Measurements from ENCODE around the gene CHIT1. TPM values are rescaled to one million over a fixed set of nuclear protein-coding genes. Genes with fewer than 3 reads are reported as not detected.

Gene CHIT1
- total RNA-seq, 1 donor: not detected

DNA sequence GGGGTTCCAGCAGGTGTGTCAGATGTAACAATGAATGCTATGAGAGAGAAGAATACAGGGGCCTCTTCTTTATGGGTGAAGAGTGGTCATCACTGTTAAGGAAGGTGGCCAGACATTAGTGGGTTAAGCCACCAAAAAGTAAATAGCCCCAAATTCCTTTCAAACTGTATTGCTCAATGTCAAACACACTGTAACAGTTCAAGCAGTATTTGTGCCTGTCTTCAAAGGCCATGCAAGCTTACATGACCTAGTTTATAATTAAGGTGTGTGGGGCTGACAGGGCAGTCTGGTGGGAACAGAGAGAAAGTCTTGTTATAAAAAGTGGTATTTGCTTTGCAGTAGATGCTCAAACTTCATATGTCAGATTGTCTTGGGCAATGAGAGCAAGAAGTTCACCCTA is 18.5 kb downstream of the CHIT1 start:
- DNase-seq (ENCODE audit: low read depth): no peak
- H3K4me3 ChIP-seq (ENCODE audit: low read depth, low read length): no peak overlapping the region
- TF ChIP-seq, protein P1, sequence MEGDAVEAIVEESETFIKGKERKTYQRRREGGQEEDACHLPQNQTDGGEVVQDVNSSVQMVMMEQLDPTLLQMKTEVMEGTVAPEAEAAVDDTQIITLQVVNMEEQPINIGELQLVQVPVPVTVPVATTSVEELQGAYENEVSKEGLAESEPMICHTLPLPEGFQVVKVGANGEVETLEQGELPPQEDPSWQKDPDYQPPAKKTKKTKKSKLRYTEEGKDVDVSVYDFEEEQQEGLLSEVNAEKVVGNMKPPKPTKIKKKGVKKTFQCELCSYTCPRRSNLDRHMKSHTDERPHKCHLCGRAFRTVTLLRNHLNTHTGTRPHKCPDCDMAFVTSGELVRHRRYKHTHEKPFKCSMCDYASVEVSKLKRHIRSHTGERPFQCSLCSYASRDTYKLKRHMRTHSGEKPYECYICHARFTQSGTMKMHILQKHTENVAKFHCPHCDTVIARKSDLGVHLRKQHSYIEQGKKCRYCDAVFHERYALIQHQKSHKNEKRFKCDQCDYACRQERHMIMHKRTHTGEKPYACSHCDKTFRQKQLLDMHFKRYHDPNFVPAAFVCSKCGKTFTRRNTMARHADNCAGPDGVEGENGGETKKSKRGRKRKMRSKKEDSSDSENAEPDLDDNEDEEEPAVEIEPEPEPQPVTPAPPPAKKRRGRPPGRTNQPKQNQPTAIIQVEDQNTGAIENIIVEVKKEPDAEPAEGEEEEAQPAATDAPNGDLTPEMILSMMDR (IDR thresholded peaks at IDR 0.05; ENCODE audit: insufficient read depth, low read depth, low read length): no peak

GRCh38 chr1:203210350-203210749 is 19.1 kb downstream of the CHIT1 start:
- DNase-seq (ENCODE audit: low read depth): no peak
- TF ChIP-seq, protein P1 (IDR thresholded peaks at IDR 0.05; ENCODE audit: insufficient read depth, low read depth, low read length): no peak
- H3K4me3 ChIP-seq (ENCODE audit: low read depth, low read length): no peak overlapping the region

GRCh38 chr1:203208181-203208580 is 21.3 kb downstream of the CHIT1 start:
- no peak overlapping the region for H3K4me3 ChIP-seq (ENCODE audit: low read depth, low read length)
- no peak for DNase-seq (ENCODE audit: low read depth)
- TF ChIP-seq, protein P1 (IDR thresholded peaks at IDR 0.05; ENCODE audit: insufficient read depth, low read depth, low read length): no peak

DNA sequence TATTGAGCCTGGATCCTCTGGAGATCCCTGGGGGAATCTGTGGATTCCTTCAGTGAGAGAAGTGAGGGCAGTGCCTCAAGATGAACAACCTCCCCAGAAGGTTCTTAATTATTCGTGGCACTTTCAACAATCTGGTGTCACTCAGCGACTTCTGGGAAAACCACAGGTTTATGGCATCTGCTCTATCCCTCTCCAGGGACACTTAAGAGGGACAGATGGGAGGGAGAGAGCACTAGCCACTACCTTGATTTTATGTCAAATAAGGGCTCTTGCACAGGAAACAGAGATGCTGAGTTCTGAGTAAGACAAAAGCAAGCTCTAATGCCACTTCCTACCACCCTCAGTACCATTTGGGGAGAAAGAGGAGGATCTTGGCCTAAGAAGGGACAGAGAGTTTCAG is 21.7 kb downstream of the CHIT1 start:
- H3K4me3 ChIP-seq (ENCODE audit: low read depth, low read length): no peak overlapping the region
- DNase-seq (ENCODE audit: low read depth): no peak
- TF ChIP-seq, protein P1 (IDR thresholded peaks at IDR 0.05; ENCODE audit: insufficient read depth, low read depth, low read length): no peak

DNA sequence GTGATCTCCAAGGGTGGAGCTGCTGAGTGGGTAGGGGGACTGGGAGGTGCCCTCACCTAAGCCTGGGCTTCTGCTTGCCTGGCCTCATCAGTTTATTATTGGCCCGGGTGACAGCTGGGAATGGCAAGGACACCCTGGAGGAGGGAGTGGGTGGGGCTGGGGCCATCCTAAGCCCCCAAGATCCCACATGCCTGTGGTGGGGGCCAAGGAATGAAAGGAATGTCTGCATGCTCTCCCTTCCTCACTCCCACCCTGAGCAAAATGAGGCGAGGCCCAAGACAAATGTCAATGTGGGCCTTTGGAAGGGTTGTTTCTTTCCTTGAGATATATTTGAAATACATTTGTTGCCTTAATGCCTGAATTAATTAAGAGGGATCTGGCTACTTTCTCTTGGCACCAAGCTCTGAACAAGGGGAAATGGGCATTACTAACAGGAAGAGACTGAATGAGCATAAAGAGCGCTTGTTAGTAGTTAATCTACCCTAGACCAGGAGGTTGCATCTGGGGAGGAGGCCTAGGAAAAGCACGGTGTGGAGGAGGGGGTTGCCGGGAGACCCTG is 23.3 kb downstream of the CHIT1 start:
- TF ChIP-seq, protein P1 (IDR thresholded peaks at IDR 0.05; ENCODE audit: insufficient read depth, low read depth, low read length): no peak
- DNase-seq (ENCODE audit: low read depth): no peak
- no peak overlapping the region for H3K4me3 ChIP-seq (ENCODE audit: low read depth, low read length)

DNA sequence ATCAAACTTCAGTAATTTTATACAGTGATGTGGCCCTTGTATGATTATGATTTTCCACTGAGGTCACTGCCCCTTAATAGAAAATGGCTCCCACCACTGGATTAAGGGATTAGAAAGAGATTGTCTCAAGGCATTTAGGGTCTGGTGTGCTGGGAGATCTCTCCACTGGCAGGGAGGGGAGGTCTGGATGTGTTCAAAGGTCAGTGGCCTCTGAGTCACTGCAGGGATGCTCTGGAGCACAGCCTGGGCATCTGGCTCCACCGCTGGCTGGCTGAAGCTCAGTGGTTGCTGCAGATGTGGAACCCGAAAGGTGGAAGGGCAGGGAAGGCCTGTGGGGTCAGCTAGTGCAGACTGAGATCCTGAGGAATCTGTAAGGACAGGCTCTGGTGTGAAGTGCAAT is 24.7 kb downstream of the CHIT1 start:
- H3K4me3 ChIP-seq (ENCODE audit: low read depth, low read length): no peak overlapping the region
- peak; percentile 88 for DNase-seq (ENCODE audit: low read depth)
- TF ChIP-seq, protein P1 (IDR thresholded peaks at IDR 0.05; ENCODE audit: insufficient read depth, low read depth, low read length): no peak
